Raji (cell line): Measurements from ENCODE around the gene ASXL1.

ENCODE experiments used
- POLR2A ChIP-seq: IDR thresholded peaks from 2 replicates; pipeline ENCODE4 v1.6.1; 2011; ENCODE audit warnings: low read depth, low read length, control low read depth; ENCODE audit not compliant: insufficient read depth

ASXL1 gene

GRCh38 chr20:32440758-32441078 is 82.6 kb downstream of the ASXL1 start:
- TF ChIP-seq POLR2A = no peak

- TF ChIP-seq POLR2A = no peak
Observed at GRCh38 chr20:32441638-32442037, 83.5 kb downstream of the ASXL1 start.

- no peak for TF ChIP-seq POLR2A
Observed at GRCh38 chr20:32442630-32443373, 84.7 kb downstream of the ASXL1 start.

- no peak for TF ChIP-seq POLR2A
Observed at GRCh38 chr20:32443386-32443974, 85.3 kb downstream of the ASXL1 start.

- no peak for TF ChIP-seq POLR2A
Observed at GRCh38 chr20:32444474-32445220, 86.5 kb downstream of the ASXL1 start.

- TF ChIP-seq POLR2A = no peak
Observed at GRCh38 chr20:32445539-32446273, 87.6 kb downstream of the ASXL1 start.

GRCh38 chr20:32446301-32447100 is 88.4 kb downstream of the ASXL1 start:
- TF ChIP-seq POLR2A = no peak

GRCh38 chr20:32447136-32448027 is 89.3 kb downstream of the ASXL1 start:
- TF ChIP-seq POLR2A = no peak

GRCh38 chr20:32448306-32449056 is 90.3 kb downstream of the ASXL1 start:
- TF ChIP-seq POLR2A = no peak

- TF ChIP-seq POLR2A = no peak
Observed at GRCh38 chr20:32449057-32449889, 91.1 kb downstream of the ASXL1 start.

- TF ChIP-seq POLR2A = no peak
Observed at GRCh38 chr20:32449890-32450401, 91.8 kb downstream of the ASXL1 start.

- TF ChIP-seq POLR2A = no peak
Observed at GRCh38 chr20:32450484-32451061, 92.4 kb downstream of the ASXL1 start.
